SJSA1 (cell line): ENCODE measurements around the gene FBLIM1. TPM values are rescaled to one million over a fixed set of nuclear protein-coding genes. Genes with fewer than 3 reads are reported as not detected.
"Not testable (repeated sequence)": the region's sequence is repeated elsewhere in the genome, so short reads cannot be mapped to it uniquely, and the experiment has no call there.

ENCODE experiments used
- DNase-seq, 2 experiments: peaks; one replicate each; pipeline ENCODE4 v3.0.0-alpha.2; 2015 to 2020; ENCODE audit warnings: low spot score in 2 of 2, low read depth in 1 of 2
- H3K27ac ChIP-seq: fragments of 250-450 bp; sonication (Bioruptor Pico); 2 replicates; pipeline ENCODE4 v1.5.1; 2020; ENCODE audit warnings: mild to moderate bottlenecking, moderate library complexity
- H3K27me3 ChIP-seq: fragments of 250-450 bp; sonication (Bioruptor Pico); replicated peaks from 2 replicates; pipeline ENCODE4 v1.5.1; 2020; ENCODE audit warnings: mild to moderate bottlenecking, moderate library complexity
- H3K36me3 ChIP-seq: fragments of 250-450 bp; sonication (Bioruptor Pico); 2 replicates; pipeline ENCODE4 v1.5.1; 2020; ENCODE audit warnings: mild to moderate bottlenecking
- H3K4me1 ChIP-seq: fragments of 250-450 bp; sonication (Bioruptor Pico); replicated peaks from 2 replicates; pipeline ENCODE4 v1.6.1; 2021; ENCODE audit warnings: mild to moderate bottlenecking
- H3K4me3 ChIP-seq: fragments of 250-450 bp; sonication (Bioruptor Pico); 2 replicates; pipeline ENCODE4 v1.5.1; 2020; ENCODE audit warnings: mild to moderate bottlenecking
- H3K9me3 ChIP-seq: fragments of 250-450 bp; sonication (Bioruptor Pico); replicated peaks from 2 replicates; pipeline ENCODE4 v1.5.1; 2020; ENCODE audit warnings: mild to moderate bottlenecking
- total RNA-seq: library from RNA; depleted of rRNA; stranded (reverse); fragments of >200 nt; shearing (Covaris generic); gene quantifications from 2 replicates; pipeline ENCODE4 v1.2.3, GENCODE V29; 2014

FBLIM1 gene
- total RNA-seq, 1 experiment from 2014 or later: 66.6 TPM

DNA sequence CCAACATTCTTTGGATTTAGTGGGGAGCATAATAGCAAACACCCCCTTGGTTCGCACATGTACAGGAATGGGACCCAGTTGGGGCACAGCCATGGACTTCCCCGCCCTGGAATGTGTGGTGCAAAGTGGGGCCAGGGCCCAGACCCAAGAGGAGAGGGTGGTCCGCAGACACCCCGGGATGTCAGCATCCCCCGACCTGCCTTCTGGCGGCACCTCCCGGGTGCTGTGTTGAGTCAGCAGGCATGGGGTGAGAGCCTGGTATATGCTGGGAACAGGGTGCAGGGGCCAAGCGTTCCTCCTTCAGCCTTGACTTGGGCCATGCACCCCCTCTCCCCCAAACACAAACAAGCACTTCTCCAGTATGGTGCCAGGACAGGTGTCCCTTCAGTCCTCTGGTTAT lies 27.1 kb downstream of the FBLIM1 start:
- Histone ChIP-seq H3K36me3 (peaks cover 36% of the 10 kb centered on the region), H3K27ac (no peak overlapping the region), H3K4me3 (no peak overlapping the region), H3K27me3 (no peaks in the 10 kb centered on the region), H3K9me3 (no peaks in the 10 kb centered on the region), H3K4me1 (peaks cover 27% of the 10 kb centered on the region)
- no peak for DNase-seq

- Histone ChIP-seq H3K9me3 (no peaks in the 10 kb centered on the region), H3K4me3 (no peak overlapping the region), H3K27ac (no peak overlapping the region), H3K27me3 (no peaks in the 10 kb centered on the region), H3K4me1 (peaks cover 27% of the 10 kb centered on the region), H3K36me3 (peaks cover 30% of the 10 kb centered on the region)
- DNase-seq: no peak
Measured at GRCh38 chr1:15786581-15786980, 28.0 kb downstream of the FBLIM1 start.

DNA sequence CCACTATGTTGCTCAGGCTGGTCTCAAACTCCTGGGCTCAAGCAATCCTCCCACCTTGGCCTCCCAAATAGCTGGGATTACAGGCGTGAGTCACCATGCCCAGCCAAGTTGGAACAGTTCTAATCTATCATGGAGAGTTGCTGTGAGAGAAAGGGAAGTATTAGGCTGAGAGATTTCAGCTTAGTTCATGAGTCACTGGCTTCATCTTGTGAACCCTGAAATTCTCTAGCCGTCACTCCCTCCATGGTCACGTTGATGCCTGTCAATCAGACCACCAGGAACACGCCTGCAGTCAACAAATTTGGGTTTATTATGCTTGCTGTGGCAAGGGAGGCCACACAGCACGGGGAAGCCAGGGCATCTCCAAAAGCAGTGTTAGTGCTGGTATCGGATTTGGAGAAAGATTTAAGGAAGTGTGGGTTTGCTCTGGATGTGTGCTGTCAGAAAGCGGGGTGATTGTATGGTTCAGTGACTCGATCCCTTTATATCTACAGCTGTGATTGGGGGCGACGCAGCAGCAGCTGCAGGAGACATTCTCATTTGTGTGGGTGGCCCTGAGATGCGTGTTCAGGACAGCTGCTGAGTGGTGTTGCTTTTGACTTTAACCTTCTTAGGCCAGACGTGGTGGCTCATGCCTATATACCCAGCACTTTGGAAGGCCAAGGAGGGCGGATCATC lies 30.2 kb downstream of the FBLIM1 start:
- no peak overlapping the region for H3K4me3 ChIP-seq
- H3K27ac ChIP-seq: peak overlapping the region; percentile 50
- peaks cover 30% of the 10 kb centered on the region for H3K4me1 ChIP-seq
- H3K9me3 ChIP-seq: no peaks in the 10 kb centered on the region
- H3K36me3 ChIP-seq: peaks cover 24% of the 10 kb centered on the region
- H3K27me3 ChIP-seq: no peaks in the 10 kb centered on the region
- DNase-seq: peak in 1 of 2 experiments; percentile 55

DNA sequence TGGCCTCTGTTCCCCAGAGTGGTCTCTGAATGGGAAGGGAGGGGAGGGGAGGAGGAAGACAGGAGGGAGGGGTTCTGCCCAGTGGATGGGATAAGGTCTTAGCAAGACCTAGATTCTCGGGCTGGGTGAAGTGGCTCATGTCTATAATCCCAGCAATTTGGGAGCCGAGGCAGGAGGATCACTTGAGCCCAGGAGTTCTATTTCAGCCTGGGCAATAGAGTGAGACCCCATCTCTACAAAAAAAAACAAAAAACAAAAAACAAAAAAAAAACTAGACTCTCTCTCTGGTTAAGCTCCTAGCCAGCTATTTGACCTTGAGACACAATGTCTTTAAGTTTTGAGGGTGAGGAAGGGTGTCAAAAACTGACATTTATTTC lies 37.5 kb downstream of the FBLIM1 start:
- Histone ChIP-seq H3K4me1 (peaks cover 75% of the 10 kb centered on the region), H3K27me3 (no peaks in the 10 kb centered on the region)
- DNase-seq: no peak

GRCh38 chr1:15797614-15798390 lies 39.2 kb downstream of the FBLIM1 start:
- peaks cover 89% of the 10 kb centered on the region for H3K4me1 ChIP-seq
- peak in 1 of 2 experiments; percentile 39 for DNase-seq
- no peaks in the 10 kb centered on the region for H3K9me3 ChIP-seq

More for the DNA sequence above, 37.5 kb downstream of the FBLIM1 start:
- no peaks in the 10 kb centered on the region for H3K36me3 ChIP-seq
- H3K27ac ChIP-seq: peak overlapping the region; percentile 94
- no peak overlapping the region for H3K4me3 ChIP-seq
- no peaks in the 10 kb centered on the region for H3K9me3 ChIP-seq

DNA sequence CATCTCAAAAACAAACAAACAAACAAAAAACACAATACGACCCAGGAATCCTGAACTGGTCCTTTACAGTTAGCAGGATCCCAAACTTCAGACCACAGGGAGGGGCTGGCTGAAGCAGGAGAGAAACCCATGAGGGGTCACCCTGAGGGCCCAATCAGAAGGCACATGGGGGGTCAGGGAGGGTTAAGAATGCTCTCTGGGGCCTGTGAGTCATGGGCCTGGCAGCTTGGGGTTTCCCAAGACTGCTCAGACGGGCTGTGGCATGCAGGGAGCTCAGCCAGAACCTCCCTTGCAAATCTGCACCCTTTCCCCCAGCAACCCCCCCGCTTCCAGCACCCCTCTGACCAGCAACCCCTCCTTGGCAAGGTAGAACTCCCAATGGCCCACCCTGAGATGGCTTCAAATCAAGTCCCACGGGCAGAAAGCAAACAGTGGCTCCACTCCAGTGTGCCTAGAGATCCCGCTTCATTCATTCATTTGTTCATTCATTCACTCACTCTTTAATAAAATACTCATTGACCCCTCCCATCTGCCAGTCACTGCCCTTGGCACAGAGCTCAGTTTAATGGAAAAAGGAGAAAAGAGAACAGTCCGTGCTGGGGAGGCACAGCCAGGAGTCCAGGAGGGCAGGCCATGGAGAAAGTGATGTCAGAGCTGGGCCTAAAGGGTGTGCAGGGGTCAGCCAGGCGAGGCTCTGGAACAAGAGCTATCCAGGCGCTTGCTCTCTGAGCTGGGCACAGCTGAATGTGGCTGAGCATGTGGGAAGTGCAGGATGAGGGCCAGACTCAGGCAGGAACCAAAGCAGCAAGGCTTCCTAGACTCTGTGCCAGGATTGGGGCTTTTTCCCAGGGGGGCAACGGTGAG lies 40.6 kb downstream of the FBLIM1 start:
- Histone ChIP-seq H3K9me3 (no peaks in the 10 kb centered on the region), H3K27ac (peak overlapping the region; percentile 94), H3K4me3 (no peak overlapping the region), H3K36me3 (no peaks in the 10 kb centered on the region), H3K27me3 (no peaks in the 10 kb centered on the region), H3K4me1 (peaks cover 90% of the 10 kb centered on the region)
- peak; percentile 99 for DNase-seq

More at GRCh38 chr1:15797614-15798390, 39.2 kb downstream of the FBLIM1 start:
- no peaks in the 10 kb centered on the region for H3K27me3 ChIP-seq
- H3K4me3 ChIP-seq: no peak overlapping the region
- no peaks in the 10 kb centered on the region for H3K36me3 ChIP-seq
- H3K27ac ChIP-seq: peak overlapping the region; percentile 94

- Histone ChIP-seq H3K36me3 (no peaks in the 10 kb centered on the region), H3K4me3 (peak overlapping the region; percentile 20), H3K27me3 (no peaks in the 10 kb centered on the region), H3K9me3 (no peaks in the 10 kb centered on the region), H3K27ac (peak overlapping the region; percentile 94), H3K4me1 (peaks cover 80% of the 10 kb centered on the region)
- peak; percentile 90 to 92 for DNase-seq
Measured at GRCh38 chr1:15799928-15800835, 41.6 kb downstream of the FBLIM1 start.

DNA sequence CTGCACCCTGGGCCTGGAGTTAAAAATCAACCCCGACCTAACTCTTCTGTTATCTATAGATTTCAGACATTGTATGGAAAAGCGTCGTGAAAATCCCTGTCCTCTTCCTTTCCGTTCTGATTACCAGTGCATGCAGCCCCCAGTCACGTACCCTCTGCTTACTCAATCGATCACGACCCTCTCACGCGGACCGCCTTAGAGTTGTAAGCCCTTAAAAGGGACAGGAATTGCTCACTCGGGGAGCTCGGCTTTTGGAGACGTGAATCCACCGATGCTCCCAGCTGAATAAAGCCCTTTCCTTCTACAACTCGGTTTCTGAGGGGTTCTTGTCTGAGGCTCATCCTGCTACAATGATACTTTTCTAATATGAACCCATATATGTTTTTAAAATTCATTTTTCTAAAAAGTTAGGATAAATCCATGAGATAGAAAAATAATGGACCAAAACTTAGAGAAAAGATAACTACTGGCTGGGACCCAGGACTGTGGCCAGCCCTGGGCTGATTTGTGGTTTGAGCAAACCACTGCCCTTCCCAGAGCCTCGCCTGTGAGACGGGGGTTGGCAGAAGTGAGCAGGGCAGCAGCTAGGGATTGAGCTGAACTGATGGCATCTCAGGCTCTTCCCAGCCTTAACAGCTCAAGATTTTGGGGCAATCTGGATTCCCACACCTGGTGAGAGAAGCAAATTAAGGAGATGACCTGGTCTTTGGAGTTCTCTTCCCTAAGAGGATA lies 43.8 kb downstream of the FBLIM1 start:
- H3K4me1 ChIP-seq: peaks cover 58% of the 10 kb centered on the region
- no peak overlapping the region for H3K4me3 ChIP-seq
- H3K36me3 ChIP-seq: no peaks in the 10 kb centered on the region
- DNase-seq: no peak
- no peak overlapping the region for H3K27ac ChIP-seq
- no peaks in the 10 kb centered on the region for H3K27me3 ChIP-seq
- H3K9me3 ChIP-seq: no peaks in the 10 kb centered on the region

- H3K27ac ChIP-seq: no peak overlapping the region
- no peaks in the 10 kb centered on the region for H3K27me3 ChIP-seq
- H3K4me3 ChIP-seq: no peak overlapping the region
- no peaks in the 10 kb centered on the region for H3K36me3 ChIP-seq
- DNase-seq: no peak
- H3K9me3 ChIP-seq: no peaks in the 10 kb centered on the region
- H3K4me1 ChIP-seq: peaks cover 48% of the 10 kb centered on the region
Measured at GRCh38 chr1:15803380-15803779, 44.8 kb downstream of the FBLIM1 start.

- Histone ChIP-seq H3K4me1 (peaks cover 47% of the 10 kb centered on the region), H3K27me3 (no peaks in the 10 kb centered on the region), H3K36me3 (no peaks in the 10 kb centered on the region), H3K4me3 (no peak overlapping the region), H3K9me3 (no peaks in the 10 kb centered on the region), H3K27ac (no peak overlapping the region)
- DNase-seq: no peak
Measured at GRCh38 chr1:15804060-15804459, 45.5 kb downstream of the FBLIM1 start.

- H3K27me3 ChIP-seq: no peaks in the 10 kb centered on the region
- H3K36me3 ChIP-seq: no peaks in the 10 kb centered on the region
- no peak overlapping the region for H3K4me3 ChIP-seq
- DNase-seq: no peak
- H3K27ac ChIP-seq: no peak overlapping the region
- H3K9me3 ChIP-seq: no peaks in the 10 kb centered on the region
- peaks cover 20% of the 10 kb centered on the region for H3K4me1 ChIP-seq
Measured at GRCh38 chr1:15807121-15807520, 48.5 kb downstream of the FBLIM1 start.

DNA sequence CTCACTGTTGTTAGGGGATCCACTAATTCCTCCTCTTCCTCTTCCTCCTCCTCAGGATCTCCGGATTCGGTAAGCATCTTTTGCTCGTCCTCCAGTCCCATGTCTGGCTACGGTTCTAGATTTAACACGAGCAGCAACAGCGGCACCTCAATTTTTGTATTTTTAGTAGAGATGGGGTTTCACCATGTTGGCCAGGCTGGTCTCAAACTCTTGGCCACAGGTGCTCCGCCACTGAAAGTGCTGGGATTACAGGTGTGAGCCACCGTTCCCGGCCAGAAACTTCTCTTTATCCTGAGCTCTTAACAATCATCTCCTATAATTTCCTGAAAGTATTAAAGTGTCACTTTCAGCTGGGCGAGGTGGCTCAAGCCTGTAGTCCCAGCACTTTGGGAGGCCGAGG lies 49.0 kb downstream of the FBLIM1 start, which contains the start of gene UQCRHL:
Gene UQCRHL (minus strand): TSS at position 101 of the 400 bp plus-strand sequence. CDS start 0 bp downstream, at position 101.
- peaks cover 16% of the 10 kb centered on the region for H3K4me1 ChIP-seq
- DNase-seq, H3K9me3 ChIP-seq, H3K36me3 ChIP-seq, H3K27me3 ChIP-seq, H3K27ac ChIP-seq, H3K4me3 ChIP-seq: not testable (repeated sequence)
